Ramos (cell line): Measurements from ENCODE around the gene IRF8.

Experiments used
- in situ Hi-C: fragments of 300-500 bp; cut with MboI; formaldehyde crosslinking; loops from one replicate; pipeline ENCODE4 v1.14.3; 2022; ENCODE audit warnings: low sequenced_read_pairs; ENCODE audit not compliant: unreplicated experiment

IRF8 gene

GRCh38 chr16:85891033-85891775 lies 7.8 kb upstream of the IRF8 start:
- in situ Hi-C loops: loop anchor here (5.0 kb wide), 1 partner anchor 49 kb away; no protein-coding TSS in a partner anchor

- in situ Hi-C loops: loop anchor here (5.0 kb wide), 1 partner anchor 49 kb away; no protein-coding TSS in a partner anchor
Measured at GRCh38 chr16:85891776-85892166, 7.2 kb upstream of the IRF8 start.

- in situ Hi-C loops: loop anchor here (5.0 kb wide), 1 partner anchor 50 kb away; no protein-coding TSS in a partner anchor
Measured at GRCh38 chr16:85892760-85893159, 6.2 kb upstream of the IRF8 start.

- in situ Hi-C loops: loop anchor here (5.0 kb wide), 1 partner anchor 52 kb away; no protein-coding TSS in a partner anchor
Measured at GRCh38 chr16:85894266-85894665, 4.7 kb upstream of the IRF8 start.

- in situ Hi-C loops: no loop called here
Measured at GRCh38 chr16:85897382-85897781, 1.6 kb upstream of the IRF8 start.

- in situ Hi-C loops: no loop called here
Measured at GRCh38 chr16:85899444-85899843, 482 bp downstream of the IRF8 start.

- in situ Hi-C loops: loop anchor here (5.0 to 10.0 kb wide), 3 partner anchors 78 to 455 kb away; no protein-coding TSS in a partner anchor
Measured at GRCh38 chr16:85900027-85900792, 1.2 kb downstream of the IRF8 start.

- in situ Hi-C loops: loop anchor here (5.0 to 10.0 kb wide), 3 partner anchors 79 to 456 kb away; no protein-coding TSS in a partner anchor
Measured at GRCh38 chr16:85901110-85901509, 2.1 kb downstream of the IRF8 start.

- in situ Hi-C loops: loop anchor here (5.0 to 10.0 kb wide), 3 partner anchors 80 to 457 kb away; no protein-coding TSS in a partner anchor
Measured at GRCh38 chr16:85901773-85902365, 2.9 kb downstream of the IRF8 start.

- in situ Hi-C loops: loop anchor here (5.0 to 10.0 kb wide), 3 partner anchors 80 to 458 kb away; no protein-coding TSS in a partner anchor
Measured at GRCh38 chr16:85902366-85903155, 3.6 kb downstream of the IRF8 start.

GRCh38 chr16:85903559-85903958 lies 4.6 kb downstream of the IRF8 start:
- in situ Hi-C loops: loop anchor here (5.0 to 10.0 kb wide), 3 partner anchors 81 to 459 kb away; no protein-coding TSS in a partner anchor

- in situ Hi-C loops: loop anchor here (10.0 kb wide), 1 partner anchor 461 kb away; no protein-coding TSS in a partner anchor
Measured at GRCh38 chr16:85905110-85906095, 6.4 kb downstream of the IRF8 start.

GRCh38 chr16:85906349-85906748 lies 7.4 kb downstream of the IRF8 start:
- in situ Hi-C loops: loop anchor here (10.0 kb wide), 1 partner anchor 462 kb away; no protein-coding TSS in a partner anchor

- in situ Hi-C loops: loop anchor here (10.0 kb wide), 1 partner anchor 462 kb away; no protein-coding TSS in a partner anchor
Measured at GRCh38 chr16:85907231-85907630, 8.3 kb downstream of the IRF8 start.

GRCh38 chr16:85908444-85908843 lies 9.5 kb downstream of the IRF8 start:
- in situ Hi-C loops: loop anchor here (10.0 kb wide), 1 partner anchor 464 kb away; no protein-coding TSS in a partner anchor

GRCh38 chr16:85908889-85909589 lies 10.1 kb downstream of the IRF8 start:
- in situ Hi-C loops: loop anchor here (10.0 kb wide), 1 partner anchor 464 kb away; no protein-coding TSS in a partner anchor
